ENCODE results near the gene GSS. TPM values are rescaled to one million over a fixed set of nuclear protein-coding genes. Genes with fewer than 3 reads are reported as not detected.

GSS gene
- total RNA-seq, 1 experiment from 2014 or later, result 83.6 TPM

- Histone ChIP-seq H3K4me2 (ENCODE audit: low read length) (no peak overlapping the region), H3K27me3 (ENCODE audit: insufficient read depth, low read length) (no peaks in the 10 kb centered on the region), H3K9me2 (ENCODE audit: insufficient read depth) (no peaks in the 10 kb centered on the region), H3K4me1 (ENCODE audit: control insufficient read depth in 1 of 2, insufficient read depth in 2 of 2, low read length in 2 of 2) (peaks cover 7 to 18% of the 10 kb centered on the region in 2 experiments), H3K27ac (ENCODE audit: low read depth, low read length) (no peak overlapping the region), H3K36me3 (ENCODE audit: control insufficient read depth in 1 of 2, insufficient read depth in 2 of 2, low read length in 2 of 2) (peaks cover 11 to 24% of the 10 kb centered on the region in 2 experiments; a peak in 3 of 4 replicates), H3K9ac (ENCODE audit: low read length) (no peak overlapping the region), H4K20me1 (ENCODE audit: insufficient read depth) (no peaks in the 10 kb centered on the region), H3K79me2 (ENCODE audit: insufficient read depth, low read length) (peaks cover 15% of the 10 kb centered on the region), H3K4me3 (replicated peaks in 1 of 2; ENCODE audit: low read depth in 1 of 2, low read length in 2 of 2) (no peak overlapping the region), H2AFZ (ENCODE audit: low read depth, low read length, poor library complexity, severe bottlenecking) (no peak overlapping the region), H3K9me3 (ENCODE audit: control insufficient read depth in 1 of 2, insufficient read depth in 1 of 2, low read depth in 1 of 2, low read length in 2 of 2) (no peaks in the 10 kb centered on the region)
- no TSS peak for BruUV-seq (replicated peaks)
- ATAC-seq (no peak), DNase-seq (ENCODE audit: low read depth, low spot score) (no peak)
- intact Hi-C loops (cut with micrococcal nuclease), result no loop called here
- RAD21 ChIA-PET (ENCODE audit: low non-redundant PET in 1 of 2, low total read pairs in 2 of 2, uncharacterized antibody in 2 of 2, unreplicated experiment in 2 of 2), result no interaction called here
- TF ChIP-seq ZFX (IDR thresholded peaks at IDR 0.05), result no peak
- no peak for TF ChIP-seq ATF3 (IDR thresholded peaks at IDR 0.05)
- TF ChIP-seq POLR2AphosphoS5 (IDR thresholded peaks at IDR 0.05; ENCODE audit: low read depth, low read length), result no peak
- TF ChIP-seq CTCF (IDR thresholded peaks at IDR 0.05 in 2 of 3, conservative IDR thresholded peaks at IDR 0.05 in 1 of 3; ENCODE audit: borderline replicate concordance in 1 of 3, insufficient read depth in 1 of 3, low read depth in 2 of 3, low read length in 2 of 3), result no peak
- no peak for TF ChIP-seq ELF1 (IDR thresholded peaks at IDR 0.05; ENCODE audit: borderline replicate concordance, low read depth)
- TF ChIP-seq CBX3 (IDR thresholded peaks at IDR 0.05; ENCODE audit: low read depth), result no peak
- TF ChIP-seq TCF7L2 (IDR thresholded peaks at IDR 0.05; ENCODE audit: borderline replicate concordance, extremely low read depth, insufficient read depth, insufficient read length), result no peak
- TF ChIP-seq JUND (IDR thresholded peaks at IDR 0.05), result no peak
- no peak for TF ChIP-seq ZBTB33 (IDR thresholded peaks at IDR 0.05; ENCODE audit: extremely low read depth, insufficient replicate concordance, low read length)
- TF ChIP-seq ZNF274 (IDR thresholded peaks at IDR 0.05; ENCODE audit: low read depth, low read length), result no peak
- no peak for TF ChIP-seq POLR2A (IDR thresholded peaks at IDR 0.05; ENCODE audit: borderline replicate concordance, extremely low read depth, insufficient read depth, insufficient read length)
- TF ChIP-seq SRF (IDR thresholded peaks at IDR 0.05; ENCODE audit: low read depth), result no peak
- TF ChIP-seq FOSL1 (IDR thresholded peaks at IDR 0.05; ENCODE audit: low read depth), result no peak
- no peak for TF ChIP-seq MAX (IDR thresholded peaks at IDR 0.05)
- no peak for TF ChIP-seq SP1 (IDR thresholded peaks at IDR 0.05; ENCODE audit: low read depth)
- no peak for TF ChIP-seq SIN3A (IDR thresholded peaks at IDR 0.05; ENCODE audit: low read depth)
- TF ChIP-seq EZH2phosphoT487 (IDR thresholded peaks at IDR 0.05; ENCODE audit: borderline replicate concordance), result no peak
- POLR2A ChIA-PET, result interaction anchor here (0.8 kb wide), 1 partner anchor 9 kb away, joined by 3 read pairs; no protein-coding TSS in a partner anchor
- CTCF ChIA-PET, result no interaction called here
These were observed 2.9 kb downstream of the GSS start for GRCh38 chr20:34952671-34953070.

Measured in HCT116 (cell line).